GM19043 (cell line): ENCODE measurements around the gene RAD1.

Experiments used
- ATAC-seq: cut with Tn5 transposase; IDR thresholded peaks from one replicate; pipeline ENCODE4 v1.9.1; 2021; ENCODE audit warnings: low read depth; ENCODE audit not compliant: unreplicated experiment

Gene RAD1

GRCh38 chr5:34867660-34868059 lies 47.6 kb downstream of the RAD1 start:
- ATAC-seq = no peak

DNA sequence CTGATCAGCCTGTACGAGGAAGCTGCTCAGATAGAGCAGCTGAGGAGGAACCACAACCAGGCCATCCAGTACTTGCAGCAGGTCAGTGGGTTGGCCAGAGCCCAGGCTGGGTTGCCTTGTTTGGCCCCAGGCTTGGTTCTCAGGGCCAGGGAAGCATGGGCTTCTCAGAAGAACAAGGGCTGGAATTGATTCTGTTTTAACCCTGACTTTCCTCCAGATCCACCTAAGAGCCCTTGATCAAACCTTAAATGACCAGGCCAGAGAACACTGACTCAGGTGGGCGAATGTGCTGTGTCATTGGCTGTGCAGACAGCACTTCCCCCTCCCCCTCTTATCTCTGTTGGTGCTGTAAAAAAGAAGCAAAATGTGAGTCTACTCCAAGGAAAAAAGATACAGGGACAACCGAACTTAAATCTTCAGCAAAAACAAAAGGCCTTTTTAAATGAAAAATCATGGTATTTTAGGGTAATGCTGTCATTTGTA lies 48.3 kb downstream of the RAD1 start:
- no peak for ATAC-seq

DNA sequence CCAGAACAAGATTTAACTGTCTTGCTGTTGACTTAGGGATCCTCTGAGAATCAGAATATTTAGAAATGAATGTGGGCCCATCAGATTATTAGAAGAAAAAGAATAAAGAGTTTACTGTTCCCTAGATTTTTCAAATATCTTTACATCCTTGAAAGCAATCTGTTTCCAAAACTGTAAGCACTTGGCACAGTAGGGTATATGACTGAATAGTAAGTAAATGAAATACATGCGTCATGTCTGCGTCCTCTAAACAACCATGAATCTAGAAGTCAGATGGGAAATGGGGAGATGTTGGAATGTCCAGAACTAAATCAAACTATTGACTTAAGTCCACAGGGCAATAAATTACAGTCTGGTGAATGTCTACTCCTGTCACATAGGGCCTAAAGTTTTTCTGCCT lies 50.2 kb downstream of the RAD1 start:
- no peak for ATAC-seq

- ATAC-seq = no peak
Observed at GRCh38 chr5:34863946-34864345, 51.4 kb downstream of the RAD1 start.

DNA sequence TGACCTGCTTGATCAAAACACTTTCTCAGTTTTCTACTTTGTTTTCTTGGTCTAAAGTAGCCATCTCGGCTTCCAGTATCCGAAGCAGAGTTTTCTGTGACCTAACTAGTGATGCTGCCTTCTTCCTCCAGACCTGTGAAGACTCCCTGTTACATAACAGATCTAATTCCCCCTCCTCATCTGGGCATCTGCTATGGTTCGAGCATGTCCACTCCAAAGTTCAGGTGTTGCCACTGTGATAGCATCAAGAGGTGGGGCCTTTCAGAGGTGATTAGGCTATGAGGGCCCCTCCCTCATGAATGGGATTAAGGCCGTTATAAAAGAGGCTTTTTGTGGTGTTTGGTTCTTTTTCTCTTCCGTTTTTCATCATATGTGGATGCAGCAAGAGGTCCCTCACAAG lies 56.1 kb downstream of the RAD1 start:
- no peak for ATAC-seq

GRCh38 chr5:34858790-34859189 lies 56.5 kb downstream of the RAD1 start:
- ATAC-seq = no peak

GRCh38 chr5:34857894-34858293 lies 57.4 kb downstream of the RAD1 start:
- ATAC-seq = no peak

- ATAC-seq = no peak
Observed at GRCh38 chr5:34857161-34857560, 58.1 kb downstream of the RAD1 start.
